Fibroblast of the aortic adventitia (primary cell): Measurements from ENCODE around the gene ACO2. TPM values are rescaled to one million over a fixed set of nuclear protein-coding genes. Genes with fewer than 3 reads are reported as not detected.

Source experiments
- DNase-seq: peaks from one replicate; pipeline ENCODE4 v3.0.0-alpha.2; 2010; ENCODE audit warnings: low read depth
- H3K4me3 ChIP-seq: 2 replicates; pipeline ENCODE4 v1.5.1; 2011; ENCODE audit warnings: low read depth, mild to moderate bottlenecking, control low read depth, low read length, moderate library complexity
- total RNA-seq: library from RNA; depleted of rRNA; stranded (reverse); fragments of >200 nt; gene quantifications from 2 replicates; pipeline ENCODE4 v1.2.3, GENCODE V29; 2012; ENCODE audit warnings: low replicate concordance
- TF ChIP-seq, protein P1 (sequence below): IDR thresholded peaks from 2 replicates; pipeline ENCODE4 v1.5.1; 2011; ENCODE audit warnings: mild to moderate bottlenecking, low read length, control low read depth, inconsistent platforms; ENCODE audit not compliant: insufficient read depth

Gene ACO2
- total RNA-seq, 1 donor: 45.9 TPM

DNA sequence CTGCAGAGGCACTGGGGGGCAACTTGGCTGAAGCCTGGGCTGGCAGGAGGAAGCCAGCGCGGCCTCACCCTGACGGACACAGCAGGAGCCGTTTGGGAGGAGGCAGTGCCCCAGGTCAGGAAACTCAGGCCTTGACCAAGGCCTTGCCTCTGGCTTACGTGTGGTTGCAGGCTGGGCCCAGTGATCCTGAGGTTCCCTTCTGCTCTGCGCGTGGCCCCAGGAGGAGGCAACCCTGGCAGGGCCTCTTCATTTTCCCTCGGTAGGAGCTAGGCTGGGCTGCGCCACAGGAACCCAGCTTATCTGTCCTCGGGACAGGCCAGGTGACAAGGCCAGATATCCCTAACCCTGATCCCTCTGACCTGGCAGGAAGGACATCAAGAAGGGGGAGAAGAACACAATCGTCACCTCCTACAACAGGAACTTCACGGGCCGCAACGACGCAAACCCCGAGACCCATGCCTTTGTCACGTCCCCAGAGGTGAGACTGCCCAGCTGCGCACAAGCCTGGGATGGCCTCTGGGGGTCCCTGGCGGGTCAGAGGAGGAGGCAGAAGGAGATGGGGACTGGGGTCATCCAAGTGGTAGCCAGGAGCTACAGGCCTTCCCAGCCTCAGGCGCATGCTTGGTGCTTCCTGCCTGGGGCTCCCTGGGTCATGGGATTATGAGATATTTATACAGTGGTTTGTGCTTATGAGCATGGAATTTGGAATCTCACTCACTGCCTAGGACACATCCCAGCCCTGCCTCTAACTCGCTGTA lies 54.7 kb downstream of the ACO2 start:
- peak; percentile 65 for DNase-seq

GRCh38 chr22:41524251-41524661 lies 55.3 kb downstream of the ACO2 start:
- no peak overlapping the region for H3K4me3 ChIP-seq
- TF ChIP-seq, protein P1, sequence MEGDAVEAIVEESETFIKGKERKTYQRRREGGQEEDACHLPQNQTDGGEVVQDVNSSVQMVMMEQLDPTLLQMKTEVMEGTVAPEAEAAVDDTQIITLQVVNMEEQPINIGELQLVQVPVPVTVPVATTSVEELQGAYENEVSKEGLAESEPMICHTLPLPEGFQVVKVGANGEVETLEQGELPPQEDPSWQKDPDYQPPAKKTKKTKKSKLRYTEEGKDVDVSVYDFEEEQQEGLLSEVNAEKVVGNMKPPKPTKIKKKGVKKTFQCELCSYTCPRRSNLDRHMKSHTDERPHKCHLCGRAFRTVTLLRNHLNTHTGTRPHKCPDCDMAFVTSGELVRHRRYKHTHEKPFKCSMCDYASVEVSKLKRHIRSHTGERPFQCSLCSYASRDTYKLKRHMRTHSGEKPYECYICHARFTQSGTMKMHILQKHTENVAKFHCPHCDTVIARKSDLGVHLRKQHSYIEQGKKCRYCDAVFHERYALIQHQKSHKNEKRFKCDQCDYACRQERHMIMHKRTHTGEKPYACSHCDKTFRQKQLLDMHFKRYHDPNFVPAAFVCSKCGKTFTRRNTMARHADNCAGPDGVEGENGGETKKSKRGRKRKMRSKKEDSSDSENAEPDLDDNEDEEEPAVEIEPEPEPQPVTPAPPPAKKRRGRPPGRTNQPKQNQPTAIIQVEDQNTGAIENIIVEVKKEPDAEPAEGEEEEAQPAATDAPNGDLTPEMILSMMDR: no peak
- peak; percentile 75 for DNase-seq

More for the DNA sequence above, 54.7 kb downstream of the ACO2 start:
- H3K4me3 ChIP-seq: no peak overlapping the region
- TF ChIP-seq, protein P1: no peak

GRCh38 chr22:41524809-41525449 lies 56.0 kb downstream of the ACO2 start:
- no peak overlapping the region for H3K4me3 ChIP-seq
- DNase-seq: no peak
- TF ChIP-seq, protein P1: no peak

DNA sequence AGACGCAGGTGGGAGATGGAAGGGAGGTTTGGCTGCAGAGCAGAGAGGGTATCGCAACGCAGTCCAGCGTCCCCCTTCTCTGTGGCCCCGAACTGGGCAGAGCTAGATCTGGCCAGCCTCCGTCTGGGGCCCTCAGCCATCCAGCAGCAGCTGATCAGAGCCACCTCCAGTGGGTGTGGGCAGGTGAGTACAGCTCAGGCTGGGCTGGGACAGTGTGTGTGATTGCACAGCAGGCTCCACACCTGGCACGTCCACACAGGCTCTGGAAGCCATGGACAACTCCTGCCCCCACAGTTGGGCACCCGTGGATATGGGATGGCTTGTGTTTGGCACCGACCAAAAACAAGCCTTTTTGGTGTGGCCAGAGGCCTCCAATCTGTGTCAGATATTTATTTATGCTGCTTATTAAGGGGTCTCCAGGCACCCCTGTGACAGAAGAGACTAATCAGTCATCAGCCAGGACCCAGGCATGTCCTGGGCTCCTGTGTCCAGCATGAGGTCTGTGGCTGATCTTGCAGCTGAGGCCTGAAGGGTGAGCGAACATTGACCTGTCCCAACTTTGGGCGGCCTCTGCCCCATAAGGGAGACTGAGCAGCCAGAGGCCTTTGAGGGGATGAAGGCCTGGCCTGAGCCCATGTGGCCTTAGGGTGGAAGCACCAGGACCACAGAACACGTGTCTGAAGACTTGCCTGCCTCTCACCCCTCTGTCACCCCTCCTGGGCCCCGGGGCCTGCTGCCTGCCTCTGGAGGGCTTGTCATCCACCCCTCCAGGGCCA lies 56.7 kb downstream of the ACO2 start:
- DNase-seq: no peak
- no peak overlapping the region for H3K4me3 ChIP-seq
- TF ChIP-seq, protein P1: no peak

DNA sequence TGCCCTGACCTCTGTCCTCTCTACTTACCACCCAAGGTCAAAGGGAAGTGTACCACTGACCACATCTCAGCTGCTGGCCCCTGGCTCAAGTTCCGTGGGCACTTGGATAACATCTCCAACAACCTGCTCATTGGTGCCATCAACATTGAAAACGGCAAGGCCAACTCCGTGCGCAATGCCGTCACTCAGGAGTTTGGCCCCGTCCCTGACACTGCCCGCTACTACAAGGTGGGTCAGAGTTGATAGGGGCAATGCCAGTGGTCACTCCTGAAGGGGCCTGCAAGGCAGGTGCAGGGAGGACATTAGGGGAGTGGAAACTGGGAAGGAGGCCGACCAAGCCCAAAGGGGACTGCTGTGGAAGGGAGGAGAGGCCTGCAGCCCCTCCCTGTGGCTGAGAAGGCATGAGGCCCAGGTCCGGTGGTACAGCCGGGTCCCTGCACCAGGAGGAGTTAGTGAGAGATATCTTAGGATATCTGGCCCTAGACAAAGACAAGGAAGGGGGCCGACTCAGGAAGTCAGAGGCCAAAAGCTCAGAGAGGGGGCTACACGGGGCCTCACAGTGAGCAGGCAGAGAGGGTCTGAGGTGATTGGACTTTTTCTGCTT lies 57.4 kb downstream of the ACO2 start:
- TF ChIP-seq, protein P1: no peak
- DNase-seq: no peak
- no peak overlapping the region for H3K4me3 ChIP-seq

GRCh38 chr22:41526830-41527799 lies 58.2 kb downstream of the ACO2 start:
- TF ChIP-seq, protein P1: peak; percentile 88
- H3K4me3 ChIP-seq: no peak overlapping the region
- peak; percentile 33 for DNase-seq
